Measurements from ENCODE around the gene TYMP.

Gene TYMP

GRCh38 chr22:50517495-50518260 lies 12.1 kb downstream of the TYMP start:
- Histone ChIP-seq H2AFZ (ENCODE audit: low read depth, low read length, severe bottlenecking) (no peak overlapping the region), H4K20me1 (ENCODE audit: low read depth, low read length) (no peaks in the 10 kb centered on the region), H3K9me3 (ENCODE audit: insufficient read depth, low read length) (no peaks in the 10 kb centered on the region), H3K4me3 (ENCODE audit: insufficient read depth, low read length, poor library complexity, severe bottlenecking) (no peak overlapping the region), H3K9ac (ENCODE audit: low read length) (no peak overlapping the region), H3F3A (ENCODE audit: insufficient read depth) (no peaks in the 10 kb centered on the region), H3K9me2 (replicated peaks; ENCODE audit: insufficient read depth, low read length) (no peaks in the 10 kb centered on the region), H3K36me3 (ENCODE audit: low read length) (peaks cover 3% of the 10 kb centered on the region; the same call in 1 of the 2 replicates), H3K4me2 (ENCODE audit: low read depth, low read length, poor library complexity, severe bottlenecking) (no peak overlapping the region), H3K79me2 (ENCODE audit: insufficient read depth, low read length) (peaks cover 38% of the 10 kb centered on the region), H3K27me3 (ENCODE audit: low read length) (no peaks in the 10 kb centered on the region), H3K27ac (ENCODE audit: low read depth, low read length) (no peak overlapping the region)
- TF ChIP-seq, protein P1, sequence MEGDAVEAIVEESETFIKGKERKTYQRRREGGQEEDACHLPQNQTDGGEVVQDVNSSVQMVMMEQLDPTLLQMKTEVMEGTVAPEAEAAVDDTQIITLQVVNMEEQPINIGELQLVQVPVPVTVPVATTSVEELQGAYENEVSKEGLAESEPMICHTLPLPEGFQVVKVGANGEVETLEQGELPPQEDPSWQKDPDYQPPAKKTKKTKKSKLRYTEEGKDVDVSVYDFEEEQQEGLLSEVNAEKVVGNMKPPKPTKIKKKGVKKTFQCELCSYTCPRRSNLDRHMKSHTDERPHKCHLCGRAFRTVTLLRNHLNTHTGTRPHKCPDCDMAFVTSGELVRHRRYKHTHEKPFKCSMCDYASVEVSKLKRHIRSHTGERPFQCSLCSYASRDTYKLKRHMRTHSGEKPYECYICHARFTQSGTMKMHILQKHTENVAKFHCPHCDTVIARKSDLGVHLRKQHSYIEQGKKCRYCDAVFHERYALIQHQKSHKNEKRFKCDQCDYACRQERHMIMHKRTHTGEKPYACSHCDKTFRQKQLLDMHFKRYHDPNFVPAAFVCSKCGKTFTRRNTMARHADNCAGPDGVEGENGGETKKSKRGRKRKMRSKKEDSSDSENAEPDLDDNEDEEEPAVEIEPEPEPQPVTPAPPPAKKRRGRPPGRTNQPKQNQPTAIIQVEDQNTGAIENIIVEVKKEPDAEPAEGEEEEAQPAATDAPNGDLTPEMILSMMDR (IDR thresholded peaks at IDR 0.05; ENCODE audit: insufficient read depth, low read length, poor library complexity, severe bottlenecking), result no peak
- no peak for TF ChIP-seq EZH2phosphoT487 (conservative IDR thresholded peaks at IDR 0.05; ENCODE audit: low read length)

GRCh38 chr22:50516891-50517290 lies 12.9 kb downstream of the TYMP start:
- H3K9me2 ChIP-seq (replicated peaks; ENCODE audit: insufficient read depth, low read length), result no peaks in the 10 kb centered on the region
- H4K20me1 ChIP-seq (ENCODE audit: low read depth, low read length), result no peaks in the 10 kb centered on the region
- no peak for TF ChIP-seq EZH2phosphoT487 (conservative IDR thresholded peaks at IDR 0.05; ENCODE audit: low read length)
- TF ChIP-seq, protein P1 (IDR thresholded peaks at IDR 0.05; ENCODE audit: insufficient read depth, low read length, poor library complexity, severe bottlenecking), result no peak
- H3K36me3 ChIP-seq (ENCODE audit: low read length), result peaks cover 8% of the 10 kb centered on the region; the same call in 1 of the 2 replicates
- H3K4me3 ChIP-seq (ENCODE audit: insufficient read depth, low read length, poor library complexity, severe bottlenecking), result no peak overlapping the region
- no peak overlapping the region for H3K4me2 ChIP-seq (ENCODE audit: low read depth, low read length, poor library complexity, severe bottlenecking)
- peaks cover 46% of the 10 kb centered on the region for H3K79me2 ChIP-seq (ENCODE audit: insufficient read depth, low read length)
- H3K27ac ChIP-seq (ENCODE audit: low read depth, low read length), result no peak overlapping the region
- no peaks in the 10 kb centered on the region for H3K27me3 ChIP-seq (ENCODE audit: low read length)
- no peaks in the 10 kb centered on the region for H3F3A ChIP-seq (ENCODE audit: insufficient read depth)
- no peak overlapping the region for H2AFZ ChIP-seq (ENCODE audit: low read depth, low read length, severe bottlenecking)
- H3K9ac ChIP-seq (ENCODE audit: low read length), result no peak overlapping the region
- no peaks in the 10 kb centered on the region for H3K9me3 ChIP-seq (ENCODE audit: insufficient read depth, low read length)

DNA sequence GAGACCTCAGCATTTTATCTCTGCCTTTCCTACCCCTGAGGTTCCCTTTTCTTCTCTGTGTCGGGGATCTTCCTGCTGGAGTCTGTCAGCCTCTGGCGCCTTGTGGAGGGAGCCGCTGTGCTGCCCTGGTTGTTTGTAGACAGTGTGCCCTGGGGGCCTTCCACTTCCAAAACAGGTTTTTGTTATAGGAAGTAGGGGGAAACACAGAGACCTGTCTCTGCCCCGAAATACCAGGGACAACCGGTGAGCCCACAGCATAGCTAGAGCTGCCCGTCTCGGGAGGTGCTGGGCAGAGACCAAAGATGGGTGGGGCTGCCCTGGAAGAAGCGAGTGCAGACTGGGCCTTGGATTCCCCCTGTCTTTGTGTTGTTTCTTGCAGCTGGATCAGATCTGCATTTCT lies 13.7 kb downstream of the TYMP start:
- Histone ChIP-seq H3K27me3 (ENCODE audit: low read length) (no peaks in the 10 kb centered on the region), H3K9me3 (ENCODE audit: insufficient read depth, low read length) (no peaks in the 10 kb centered on the region), H3K79me2 (ENCODE audit: insufficient read depth, low read length) (peaks cover 52% of the 10 kb centered on the region), H3K36me3 (ENCODE audit: low read length) (peaks cover 8% of the 10 kb centered on the region; the same call in 1 of the 2 replicates), H3K9ac (ENCODE audit: low read length) (no peak overlapping the region), H3K4me2 (ENCODE audit: low read depth, low read length, poor library complexity, severe bottlenecking) (no peak overlapping the region), H2AFZ (ENCODE audit: low read depth, low read length, severe bottlenecking) (no peak overlapping the region), H3K9me2 (replicated peaks; ENCODE audit: insufficient read depth, low read length) (no peaks in the 10 kb centered on the region), H3F3A (ENCODE audit: insufficient read depth) (no peaks in the 10 kb centered on the region), H3K27ac (ENCODE audit: low read depth, low read length) (no peak overlapping the region), H3K4me3 (ENCODE audit: insufficient read depth, low read length, poor library complexity, severe bottlenecking) (no peak overlapping the region), H4K20me1 (ENCODE audit: low read depth, low read length) (no peaks in the 10 kb centered on the region)
- TF ChIP-seq EZH2phosphoT487 (conservative IDR thresholded peaks at IDR 0.05; ENCODE audit: low read length), result no peak
- TF ChIP-seq, protein P1 (IDR thresholded peaks at IDR 0.05; ENCODE audit: insufficient read depth, low read length, poor library complexity, severe bottlenecking), result no peak
